GM21367 (cell line): ENCODE data around the gene SLX4IP.

ENCODE experiments used
- ATAC-seq: cut with Tn5 transposase; IDR thresholded peaks from one replicate; pipeline ENCODE4 v1.9.1; 2021; ENCODE audit not compliant: unreplicated experiment

SLX4IP gene

GRCh38 chr20:10492065-10492464, 57.0 kb downstream of the SLX4IP start:
- ATAC-seq = no peak

- ATAC-seq = no peak
Measured at GRCh38 chr20:10492844-10493243, 57.7 kb downstream of the SLX4IP start.

GRCh38 chr20:10495173-10495572, 60.1 kb downstream of the SLX4IP start:
- ATAC-seq = no peak

- ATAC-seq = no peak
Measured at GRCh38 chr20:10496465-10496864, 61.4 kb downstream of the SLX4IP start.

- no peak for ATAC-seq
Measured at GRCh38 chr20:10497283-10497682, 62.2 kb downstream of the SLX4IP start.

DNA sequence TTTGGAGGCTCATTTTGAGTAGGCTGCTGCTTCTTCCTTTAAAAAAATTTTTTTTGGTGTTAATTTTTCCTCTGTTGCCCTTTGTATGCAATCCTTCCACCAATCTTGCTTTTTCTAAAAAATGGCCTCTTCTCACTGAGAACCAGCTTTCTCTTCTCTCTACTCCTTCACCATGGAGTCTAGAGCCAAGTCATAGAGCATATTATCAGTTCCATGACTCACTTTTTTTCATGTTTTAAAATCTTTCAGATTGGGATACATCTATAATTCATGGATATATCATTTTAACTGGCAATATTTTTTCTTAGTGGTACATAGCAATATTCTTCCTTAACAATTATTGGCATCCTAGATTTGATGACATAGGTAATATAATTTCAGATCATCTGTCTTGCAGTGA, 62.7 kb downstream of the SLX4IP start:
- ATAC-seq = no peak

- no peak for ATAC-seq
Measured at GRCh38 chr20:10498200-10498599, 63.1 kb downstream of the SLX4IP start.

DNA sequence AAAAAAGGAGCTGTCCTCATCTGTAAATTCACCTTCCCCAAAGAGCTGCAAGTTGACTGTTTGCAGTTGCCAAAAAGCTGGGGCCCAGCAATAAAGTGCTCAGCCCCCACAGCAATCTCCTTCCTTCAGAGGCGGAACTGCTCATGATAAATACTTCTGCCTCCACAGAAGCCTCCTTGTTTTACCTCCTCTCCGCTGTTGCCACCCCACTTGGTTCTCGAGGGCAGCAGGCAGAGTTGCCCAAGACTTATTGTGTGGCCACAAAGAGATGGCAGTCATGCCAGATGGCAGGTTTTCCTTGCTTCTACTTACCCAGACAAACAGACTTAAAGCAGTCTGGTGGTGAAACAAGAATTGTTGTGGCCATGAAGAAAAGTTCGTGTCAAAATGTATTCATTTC, 66.3 kb downstream of the SLX4IP start:
- no peak for ATAC-seq

DNA sequence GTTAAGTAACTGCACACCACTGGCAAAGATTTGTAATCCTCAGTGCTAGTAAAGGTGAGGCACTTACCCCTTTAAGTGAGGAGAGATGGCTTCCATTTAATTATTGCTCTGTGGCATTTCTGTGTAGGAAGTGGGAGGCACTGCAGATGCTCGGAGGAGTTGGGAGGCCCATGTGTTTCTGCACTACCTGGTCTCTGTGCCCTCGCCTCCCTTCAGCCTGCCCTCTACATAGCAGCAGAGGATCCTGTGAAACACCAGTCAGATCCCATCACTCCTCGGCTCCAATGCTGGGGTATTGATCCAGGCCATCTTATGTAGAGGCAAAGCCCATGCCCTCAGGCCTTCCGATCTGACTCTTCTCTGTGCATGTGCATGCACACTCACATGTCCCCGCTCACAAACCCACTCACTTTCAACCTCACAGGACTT, 67.0 kb downstream of the SLX4IP start:
- no peak for ATAC-seq

GRCh38 chr20:10504608-10504993, 69.5 kb downstream of the SLX4IP start:
- ATAC-seq = no peak

GRCh38 chr20:10504994-10505730, 70.1 kb downstream of the SLX4IP start:
- no peak for ATAC-seq

- ATAC-seq = no peak
Measured at GRCh38 chr20:10505827-10506226, 70.7 kb downstream of the SLX4IP start.

- no peak for ATAC-seq
Measured at GRCh38 chr20:10507052-10507451, 71.9 kb downstream of the SLX4IP start.

DNA sequence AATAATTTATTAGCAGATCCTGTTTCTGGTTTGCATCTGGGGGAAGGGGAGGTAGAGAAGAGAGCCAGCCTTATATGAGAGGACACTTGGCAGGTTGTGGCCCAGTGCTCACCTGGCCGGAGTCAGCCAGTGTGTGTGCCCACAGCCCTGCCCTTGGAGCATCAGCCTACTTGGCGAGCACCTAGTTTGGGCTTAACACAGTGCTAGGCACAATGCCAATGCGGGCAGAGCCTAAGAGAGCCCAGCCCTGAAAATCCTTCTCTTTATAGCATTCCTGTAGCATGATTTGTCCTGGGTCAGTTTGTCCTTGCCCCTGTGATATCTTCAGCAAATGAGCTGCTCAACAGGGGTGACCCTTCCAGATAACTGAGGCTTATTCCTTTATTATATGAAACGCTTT, 73.0 kb downstream of the SLX4IP start:
- no peak for ATAC-seq

- ATAC-seq = no peak
Measured at GRCh38 chr20:10508468-10509251, 73.6 kb downstream of the SLX4IP start.

GRCh38 chr20:10509376-10509775, 74.3 kb downstream of the SLX4IP start:
- ATAC-seq = no peak

DNA sequence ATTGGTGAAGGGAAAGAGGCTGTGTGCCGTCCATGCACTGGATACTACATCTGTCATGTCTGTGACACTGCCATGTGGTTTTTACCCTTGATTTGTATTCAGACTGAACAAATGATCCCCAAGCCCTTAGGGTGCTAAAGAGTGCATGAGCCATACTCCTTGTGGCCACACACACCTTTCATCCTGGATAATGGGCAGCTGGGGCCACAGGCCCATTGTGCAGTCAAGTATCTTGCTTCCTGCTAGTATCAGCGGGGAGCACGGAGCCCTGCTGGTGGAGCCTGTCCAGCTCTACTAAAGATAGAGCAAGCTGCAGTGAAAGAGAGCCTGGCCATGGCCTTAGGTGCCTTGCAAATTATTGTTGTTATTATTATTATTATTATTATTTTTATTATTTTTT, 75.1 kb downstream of the SLX4IP start:
- no peak for ATAC-seq

GRCh38 chr20:10511170-10511508, 76.0 kb downstream of the SLX4IP start:
- ATAC-seq = no peak

DNA sequence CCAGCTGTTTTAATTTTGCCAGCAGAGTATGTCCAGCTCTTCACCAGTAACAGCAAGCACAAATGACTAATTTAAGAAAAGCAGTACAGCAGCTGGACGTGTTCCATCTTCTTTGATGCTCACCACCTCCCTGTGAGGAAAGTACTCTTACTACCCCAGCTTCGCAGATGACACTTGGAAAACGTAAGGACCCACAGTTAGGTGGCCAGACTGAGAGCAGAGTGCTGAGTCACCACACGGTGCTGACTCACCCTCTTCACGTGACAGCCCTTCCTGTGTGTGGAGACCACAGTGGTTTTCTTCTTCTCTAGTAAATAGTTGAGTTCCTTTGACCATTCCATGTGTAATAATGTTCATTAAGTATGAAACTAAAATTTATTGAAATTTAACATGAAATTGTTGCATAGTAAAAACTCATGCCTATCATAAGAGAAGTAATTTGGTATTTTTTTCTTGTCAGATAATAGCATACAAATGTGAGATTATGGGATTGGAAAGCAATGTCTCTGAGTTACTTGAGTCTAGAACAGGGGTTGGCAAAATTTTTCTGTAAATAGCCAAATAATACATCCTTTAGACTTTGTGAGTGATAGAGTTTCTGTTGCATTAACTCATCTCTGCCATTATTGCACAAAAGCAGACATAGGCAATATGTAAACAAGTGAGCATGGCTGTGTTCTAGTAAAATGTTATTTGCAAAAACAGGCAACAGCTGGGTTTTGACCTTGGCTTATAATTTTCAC, 76.6 kb downstream of the SLX4IP start:
- peak; percentile 97 for ATAC-seq

GRCh38 chr20:10513061-10513460, 78.0 kb downstream of the SLX4IP start:
- ATAC-seq = no peak

- no peak for ATAC-seq
Measured at GRCh38 chr20:10513931-10514575, 78.9 kb downstream of the SLX4IP start.
